HG03442 (cell line): Measurements from ENCODE around the gene PPM1K.

ENCODE experiments used
- ATAC-seq: cut with Tn5 transposase; IDR thresholded peaks from one replicate; pipeline ENCODE4 v1.9.1; 2021; ENCODE audit warnings: mild to moderate bottlenecking, moderate library complexity; ENCODE audit not compliant: unreplicated experiment

The PPM1K gene

DNA sequence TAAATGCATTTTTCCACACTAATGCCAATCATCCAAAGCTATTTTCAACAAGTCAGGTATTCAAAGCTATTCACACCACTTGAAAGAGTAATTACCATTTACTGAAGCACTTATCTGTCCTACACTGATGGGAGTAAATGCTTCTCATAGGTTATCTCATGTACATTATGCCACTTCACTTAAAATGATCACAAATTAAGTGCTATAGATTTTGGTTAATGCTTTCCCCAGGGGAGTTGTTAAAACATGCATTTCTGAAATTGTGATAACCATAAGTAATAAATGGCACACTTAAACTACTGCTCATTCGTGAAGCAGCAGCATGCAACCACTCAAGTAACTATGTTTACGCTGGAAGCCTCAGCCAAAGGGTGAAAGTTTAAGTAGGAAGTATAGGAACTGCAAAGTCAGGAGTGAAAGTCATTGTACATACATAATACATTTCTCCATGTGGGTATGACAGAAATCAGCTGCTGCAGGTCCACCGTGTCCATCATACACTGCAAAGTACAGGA is 6.6 kb downstream of the PPM1K start:
- no peak for ATAC-seq

DNA sequence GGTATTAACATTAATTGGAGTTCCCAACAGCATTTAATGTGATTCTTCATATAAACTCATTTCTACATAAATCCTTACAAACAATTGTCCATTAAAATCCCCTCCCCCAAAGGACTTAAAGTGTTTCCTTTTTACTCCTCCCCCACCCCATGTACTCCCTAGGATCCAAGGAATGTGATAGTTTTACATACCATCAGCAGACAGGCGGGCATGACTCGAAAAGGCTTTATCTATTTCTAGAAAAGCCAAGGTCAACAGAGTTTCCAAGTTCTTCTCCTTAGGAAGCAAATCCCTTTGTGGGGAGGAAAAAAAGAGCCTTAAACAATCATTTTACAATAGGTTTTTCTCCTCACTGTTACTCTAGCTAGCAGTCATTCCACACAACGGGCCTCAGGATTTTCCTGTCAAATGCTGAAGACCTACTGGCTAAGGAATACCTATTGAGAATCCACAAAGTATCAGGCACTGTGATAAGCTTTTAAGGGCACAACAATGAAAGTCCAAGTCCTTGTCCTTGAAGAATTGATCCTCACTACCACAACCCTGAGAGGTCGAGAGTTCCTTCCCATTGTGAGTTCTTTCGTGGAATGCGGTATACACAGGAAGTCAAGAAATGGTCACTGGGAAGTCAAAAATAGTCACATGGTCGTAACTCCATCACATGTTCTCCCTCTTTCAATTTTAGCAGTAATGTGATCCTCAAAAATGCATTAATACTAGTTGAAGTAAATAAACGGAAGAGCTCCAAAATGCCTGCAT is 7.2 kb downstream of the PPM1K start:
- no peak for ATAC-seq

GRCh38 chr4:88275949-88276515 is 8.3 kb downstream of the PPM1K start:
- ATAC-seq, result no peak

DNA sequence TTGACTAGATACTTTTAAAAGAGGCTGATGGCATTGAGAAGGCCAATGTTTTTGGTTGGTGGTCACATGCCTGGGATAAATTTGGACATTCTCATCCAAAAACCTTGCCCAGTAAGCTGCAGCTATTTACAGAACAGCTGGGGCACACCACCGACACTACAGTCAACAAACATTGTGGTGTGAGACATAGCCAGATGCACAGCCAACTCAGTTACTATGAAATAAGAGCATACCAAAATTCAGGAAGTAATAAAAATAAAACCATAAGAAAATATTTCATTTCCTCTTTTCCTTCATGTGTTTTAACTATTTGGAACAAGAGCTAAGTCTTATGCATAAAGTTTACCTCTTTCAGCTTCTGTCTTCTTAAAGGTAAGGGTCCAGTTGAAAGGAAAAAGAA is 8.8 kb downstream of the PPM1K start:
- ATAC-seq, result peak; percentile 68

DNA sequence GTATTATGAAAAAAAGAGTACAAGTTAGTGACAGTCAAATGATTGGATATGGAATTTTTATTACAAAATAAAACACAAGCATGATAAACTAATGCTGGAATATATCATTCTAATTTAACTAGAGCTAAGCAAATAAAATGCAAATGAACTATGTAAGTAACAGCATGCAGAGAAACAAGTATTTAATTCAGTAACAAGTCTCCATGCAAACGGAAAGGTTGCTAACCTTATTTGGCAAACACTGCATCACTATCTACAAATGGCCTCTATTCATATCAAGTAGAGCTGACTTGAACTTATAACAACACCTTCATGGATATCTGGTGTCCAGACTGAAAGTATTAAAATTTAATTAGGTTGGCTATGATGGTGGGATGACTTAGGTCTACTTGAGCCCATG is 15.4 kb downstream of the PPM1K start:
- ATAC-seq, result no peak

- ATAC-seq, result no peak
Measured at GRCh38 chr4:88264336-88264735, 20.0 kb downstream of the PPM1K start.

- no peak for ATAC-seq
Measured at GRCh38 chr4:88257726-88258125, 26.6 kb downstream of the PPM1K start.

GRCh38 chr4:88255111-88255510 is 29.2 kb downstream of the PPM1K start:
- no peak for ATAC-seq

- ATAC-seq, result no peak
Measured at GRCh38 chr4:88251924-88252323, 32.4 kb downstream of the PPM1K start.

GRCh38 chr4:88247148-88247547 is 37.2 kb downstream of the PPM1K start:
- no peak for ATAC-seq

DNA sequence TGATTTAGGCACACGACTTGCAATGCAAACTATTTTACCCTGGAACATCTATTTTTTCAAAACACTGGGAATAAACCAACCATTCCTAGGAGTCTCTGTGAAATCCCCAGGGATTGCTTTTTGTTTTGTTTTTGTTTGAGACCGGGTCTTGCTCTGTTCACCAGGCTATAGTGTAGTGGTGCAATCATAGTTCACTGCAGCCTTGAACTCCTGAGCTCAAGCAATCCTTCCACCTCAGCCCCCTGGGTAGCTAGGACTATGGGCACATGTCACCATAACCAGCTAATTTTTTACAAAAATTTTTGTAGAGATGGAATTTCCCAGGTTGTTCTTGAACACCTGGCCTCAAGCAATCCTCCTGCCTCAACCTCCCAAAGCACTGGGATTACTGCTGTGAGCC is 37.8 kb downstream of the PPM1K start:
- no peak for ATAC-seq

DNA sequence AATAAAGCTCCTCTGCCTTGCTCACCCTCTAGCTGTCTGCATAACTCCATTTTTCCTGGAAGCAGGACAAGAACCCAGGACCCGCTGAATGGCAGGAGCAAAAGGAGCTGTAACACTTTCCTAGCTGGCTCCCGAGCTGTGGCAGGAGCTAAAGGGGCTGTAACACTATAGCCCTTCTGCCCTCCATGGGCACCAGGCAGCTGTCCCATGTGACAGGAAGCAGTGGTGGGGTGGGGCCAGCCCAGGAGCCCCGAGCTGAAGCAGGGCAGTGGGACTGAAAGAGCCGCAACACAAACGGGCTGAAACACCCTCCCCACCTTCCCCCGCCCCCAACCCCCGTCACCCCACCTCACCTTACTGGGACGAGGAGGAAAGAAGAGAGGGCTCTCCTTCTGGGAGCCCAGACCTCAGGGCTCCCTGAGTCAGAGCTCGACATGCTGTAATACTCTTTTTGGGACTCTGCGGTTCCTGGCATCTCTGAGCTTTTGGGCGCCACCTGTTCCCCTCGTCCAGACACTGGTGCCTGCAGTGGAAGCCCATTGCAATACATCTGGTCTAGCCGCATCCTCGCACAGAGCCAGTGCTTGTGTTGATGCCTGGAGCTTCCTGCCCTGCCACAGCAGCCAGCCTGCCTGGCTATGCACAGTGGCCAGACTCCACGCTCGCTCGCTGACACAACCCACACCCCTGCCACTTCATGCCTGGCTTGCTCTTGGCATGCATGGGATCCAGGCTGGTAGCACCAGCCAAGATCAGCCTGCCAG is 39.4 kb downstream of the PPM1K start:
- ATAC-seq, result peak; percentile 55

GRCh38 chr4:88244056-88244455 is 40.3 kb downstream of the PPM1K start:
- no peak for ATAC-seq

DNA sequence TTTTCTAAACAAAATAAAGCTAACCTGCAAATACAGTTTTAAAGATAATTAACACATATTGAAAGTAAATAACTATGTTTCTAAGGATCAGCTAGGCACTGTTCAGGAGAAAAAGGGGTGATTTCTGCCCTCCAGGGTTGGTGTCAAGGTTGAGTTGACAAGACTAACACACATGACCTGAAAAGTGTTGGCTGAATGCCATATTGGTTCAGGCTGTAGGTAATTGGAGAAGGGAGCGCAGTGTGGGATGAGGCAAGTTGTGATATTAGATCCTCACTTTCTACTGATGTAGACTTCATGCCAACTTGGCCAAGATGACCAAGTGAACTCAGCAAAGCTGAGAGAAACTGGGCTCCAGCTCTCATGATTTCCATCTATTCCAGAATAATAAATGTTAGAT is 42.2 kb downstream of the PPM1K start:
- no peak for ATAC-seq

- ATAC-seq, result no peak
Measured at GRCh38 chr4:88240297-88240714, 44.1 kb downstream of the PPM1K start.

GRCh38 chr4:88230969-88231771 is 53.2 kb downstream of the PPM1K start:
- no peak for ATAC-seq

- no peak for ATAC-seq
Measured at GRCh38 chr4:88230461-88230891, 53.9 kb downstream of the PPM1K start.

DNA sequence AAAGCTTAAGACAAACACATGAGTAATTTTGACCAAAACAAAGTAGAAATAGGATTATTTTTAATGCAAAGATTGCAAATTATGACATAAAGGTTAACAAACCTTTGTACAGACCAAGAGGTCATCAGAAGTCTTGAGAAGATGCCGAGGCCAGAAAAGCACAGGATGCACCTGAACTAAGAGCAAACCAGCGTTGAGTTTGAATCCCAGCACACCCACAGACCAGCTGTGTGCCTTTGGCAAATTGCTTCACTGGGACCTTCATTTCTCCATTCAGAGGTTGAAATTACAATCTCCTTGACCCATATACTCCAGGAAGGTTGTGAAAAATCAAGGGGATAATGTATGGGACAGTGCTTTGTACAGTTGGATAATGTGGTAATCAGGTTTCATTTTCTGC is 56.6 kb downstream of the PPM1K start:
- ATAC-seq, result no peak

DNA sequence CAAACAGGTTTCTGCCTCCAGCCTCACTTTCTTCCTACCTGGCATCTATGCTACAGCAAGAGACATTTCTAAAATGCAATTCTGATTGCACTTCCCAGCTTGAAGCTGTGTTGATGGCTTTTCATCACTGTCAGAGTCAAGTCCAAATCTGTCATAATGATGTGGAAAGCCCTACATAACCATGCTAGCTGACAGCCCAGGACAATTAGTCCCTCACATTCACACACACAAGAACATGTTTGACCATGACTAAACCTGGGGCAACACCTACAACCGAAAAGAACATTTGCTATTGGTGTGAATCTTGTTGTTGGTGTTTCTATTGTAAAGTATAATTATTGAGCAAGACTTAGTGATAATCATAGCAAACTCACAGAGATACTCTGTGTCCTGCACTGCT is 58.2 kb downstream of the PPM1K start:
- ATAC-seq, result no peak

DNA sequence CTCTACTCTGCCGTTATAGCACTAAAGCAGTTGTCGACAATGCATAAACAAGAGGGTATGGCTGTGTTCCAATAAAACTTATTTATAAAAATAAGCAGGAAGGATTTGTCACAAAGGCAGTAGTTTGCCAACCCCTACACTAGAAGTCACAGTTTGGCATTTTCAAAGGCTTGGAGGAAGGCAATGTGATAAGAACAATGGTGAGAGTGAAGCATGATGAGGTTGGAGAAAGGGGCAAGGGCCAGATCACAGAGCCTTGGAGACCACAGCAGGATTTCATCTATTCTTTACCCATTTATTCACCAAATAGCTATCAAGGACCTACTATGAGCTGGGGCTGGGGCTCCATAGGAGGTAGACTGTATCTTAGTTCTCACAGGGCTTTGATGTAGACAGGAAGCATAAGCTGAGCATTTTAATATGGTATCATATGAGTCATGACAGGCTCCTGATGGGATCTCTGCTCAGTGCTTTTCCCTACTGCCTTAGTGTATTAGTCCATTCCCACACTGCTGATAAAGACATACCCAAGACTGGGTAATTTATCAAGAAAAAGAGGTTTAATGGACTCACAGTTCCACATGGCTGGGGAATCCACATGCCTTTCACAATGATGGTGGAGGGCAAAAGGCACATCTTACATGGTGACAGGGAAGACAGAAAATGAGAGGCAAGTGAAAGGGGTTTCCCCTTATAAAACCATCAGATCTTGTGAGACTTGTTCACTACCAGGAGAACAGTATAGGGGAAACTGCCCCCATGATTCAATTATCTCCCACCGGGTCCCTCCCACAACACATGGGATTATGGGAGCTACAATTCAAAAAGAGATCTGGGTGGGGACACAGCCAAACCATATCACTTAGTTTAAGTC is 58.9 kb downstream of the PPM1K start:
- no peak for ATAC-seq
